MCF 10A (cell line): ENCODE measurements around the gene KEL. TPM values are rescaled to one million over a fixed set of nuclear protein-coding genes. Genes with fewer than 3 reads are reported as not detected.

Experiments used
- BruUV-seq: library from RNA; stranded (reverse); fragments of 400-500 nt; replicated peaks from 2 replicates; lab custom pipeline; 2021; lab: Mats Ljungman, UMichigan
- CTCF ChIA-PET: fragments of 300-600 bp; sonication (Branson Sonifier 250); formaldehyde crosslinking; extraction: SDS; loops from one replicate; lab custom pipeline; 2021; ENCODE audit warnings: antibody characterized with exemption, inconsistent platforms; lab: Yijun Ruan, JAX
- POLR2A ChIA-PET: fragments of 300-600, 350-650 bp; sonication (Branson Sonifier 250); formaldehyde crosslinking; extraction: SDS; loops from one replicate; lab custom pipeline; 2020; ENCODE audit warnings: antibody characterized with exemption, inconsistent platforms; lab: Yijun Ruan, JAX
- DNase-seq: peaks from one replicate; pipeline ENCODE4 v3.0.0-alpha.2; 2018; ENCODE audit not compliant: unreplicated experiment
- H3K27ac Mint-ChIP-seq: one replicate; pipeline ENCODE4 v1.8.0; 2022; ENCODE audit warnings: mild to moderate bottlenecking, low read depth, mixed read lengths; ENCODE audit not compliant: unreplicated experiment
- H3K27me3 Mint-ChIP-seq: one replicate; pipeline ENCODE4 v1.8.0; 2022; ENCODE audit warnings: mixed read lengths; ENCODE audit not compliant: insufficient read depth, unreplicated experiment
- H3K36me3 Mint-ChIP-seq: one replicate; pipeline ENCODE4 v1.8.0; 2022; ENCODE audit warnings: mild to moderate bottlenecking, moderate library complexity, mixed read lengths; ENCODE audit not compliant: insufficient read depth, unreplicated experiment
- H3K4me1 Mint-ChIP-seq: one replicate; pipeline ENCODE4 v1.8.0; 2022; ENCODE audit warnings: mixed read lengths; ENCODE audit not compliant: insufficient read depth, unreplicated experiment
- H3K4me3 Mint-ChIP-seq: one replicate; pipeline ENCODE4 v1.8.0; 2022; ENCODE audit warnings: mild to moderate bottlenecking, moderate library complexity, mixed read lengths; ENCODE audit not compliant: unreplicated experiment
- H3K9me3 Mint-ChIP-seq: one replicate; pipeline ENCODE4 v1.8.0; 2022; ENCODE audit warnings: mixed read lengths; ENCODE audit not compliant: unreplicated experiment
- CTCF ChIP-seq: fragments of 200-600 bp; IDR thresholded peaks from one replicate; pipeline ENCODE4 v1.8.0; 2022; ENCODE audit warnings: antibody characterized with exemption, mild to moderate bottlenecking; ENCODE audit not compliant: unreplicated experiment
- intact Hi-C: fragments of 100-400 bp; cut with micrococcal nuclease; formaldehyde crosslinking; loops from 2 replicates; pipeline ENCODE4 v1.14.1; 2022
- total RNA-seq: library from RNA; stranded (reverse); gene quantifications from 2 replicates; pipeline ENCODE4 v1.2.3, GENCODE V29; 2022

Gene KEL
- total RNA-seq, 1 experiment from 2014 or later = not detected

- CTCF ChIA-PET = interaction anchor here (0.6 to 1.0 kb wide), 3 partner anchors 55 to 1821 kb away, joined by 3 to 4 read pairs (median 4); no protein-coding TSS in a partner anchor
- intact Hi-C loops = no loop called here
- BruUV-seq = no TSS peak
- H3K4me1 Mint-ChIP-seq = no peaks in the 10 kb centered on the region
- no peak overlapping the region for H3K27ac Mint-ChIP-seq
- H3K9me3 Mint-ChIP-seq = no peaks in the 10 kb centered on the region
- no peaks in the 10 kb centered on the region for H3K36me3 Mint-ChIP-seq
- H3K4me3 Mint-ChIP-seq = no peak overlapping the region
- POLR2A ChIA-PET = interaction anchor here (0.5 kb wide), 1 partner anchor 35 kb away, joined by 3 read pairs; no protein-coding TSS in a partner anchor
- H3K27me3 Mint-ChIP-seq = peaks cover 19% of the 10 kb centered on the region
- no peak for DNase-seq
- no peak for TF ChIP-seq CTCF
Observed at GRCh38 chr7:142935941-142936565, 26.1 kb downstream of the KEL start.

GRCh38 chr7:142934056-142934455, 28.1 kb downstream of the KEL start:
- Mint-ChIP-seq H3K36me3 (no peaks in the 10 kb centered on the region), H3K27me3 (peaks cover 16% of the 10 kb centered on the region), H3K27ac (no peak overlapping the region), H3K4me3 (no peak overlapping the region), H3K9me3 (no peaks in the 10 kb centered on the region), H3K4me1 (no peaks in the 10 kb centered on the region)
- TF ChIP-seq CTCF = no peak
- no TSS peak for BruUV-seq
- POLR2A ChIA-PET = interaction anchor here (0.9 kb wide), 1 partner anchor 23 kb away, joined by 3 read pairs; no protein-coding TSS in a partner anchor
- DNase-seq = no peak
- intact Hi-C loops = no loop called here
- CTCF ChIA-PET = interaction anchor here (0.8 to 1.3 kb wide), 3 partner anchors 18 to 68 kb away, joined by 3 to 4 read pairs (median 3); no protein-coding TSS in a partner anchor

- Mint-ChIP-seq H3K36me3 (no peaks in the 10 kb centered on the region), H3K27ac (no peak within 1 kb of the TSS), H3K4me3 (no peak within 1 kb of the TSS), H3K9me3 (no peaks in the 10 kb centered on the region), H3K27me3 (peaks cover 12% of the 10 kb centered on the region), H3K4me1 (no peaks in the 10 kb centered on the region)
- POLR2A ChIA-PET = interaction anchor here (0.9 kb wide), 1 partner anchor 24 kb away, joined by 3 read pairs; no protein-coding TSS in a partner anchor
- no peak for DNase-seq
- no peak for TF ChIP-seq CTCF
- CTCF ChIA-PET = interaction anchor here (0.7 to 1.3 kb wide), 4 partner anchors 18 to 221 kb away, joined by 3 to 4 read pairs (median 3); no protein-coding TSS in a partner anchor
- BruUV-seq = no TSS peak
- intact Hi-C loops = no loop called here
Observed at GRCh38 chr7:142933624-142934023, 28.5 kb downstream of the KEL start, which contains the start of gene TRPV5. TRPV5 (minus strand) TSS chr7:142933746; CDS start chr7:142933459, 287 bp downstream.

GRCh38 chr7:142933092-142933475, 29.1 kb downstream of the KEL start:
- no peak for DNase-seq
- H3K9me3 Mint-ChIP-seq = no peaks in the 10 kb centered on the region
- no peak overlapping the region for H3K27ac Mint-ChIP-seq
- POLR2A ChIA-PET = no interaction called here
- TF ChIP-seq CTCF = no peak
- no peak overlapping the region for H3K4me3 Mint-ChIP-seq
- H3K4me1 Mint-ChIP-seq = no peaks in the 10 kb centered on the region
- H3K27me3 Mint-ChIP-seq = peaks cover 11% of the 10 kb centered on the region
- intact Hi-C loops = no loop called here
- CTCF ChIA-PET = interaction anchor here (0.5 to 1.3 kb wide), 3 partner anchors 69 to 472 kb away, joined by 3 to 4 read pairs (median 3); no protein-coding TSS in a partner anchor
- no TSS peak for BruUV-seq
- H3K36me3 Mint-ChIP-seq = no peaks in the 10 kb centered on the region
